Endothelial cell of umbilical vein (primary cell): Measurements from ENCODE around the gene MPP3.

Experiments used
- CTCF ChIP-seq, 2 donors: IDR thresholded peaks; 1 replicate in 1 of 2; 2 replicates in 1 of 2; pipeline ENCODE4 v1.5.1; 2011; ENCODE audit warnings: low read length in 2 of 2, mild to moderate bottlenecking in 2 of 2, moderate library complexity in 2 of 2, control low read depth in 1 of 2, inconsistent platforms in 1 of 2, low read depth in 1 of 2; ENCODE audit not compliant: insufficient read depth in 1 of 2; ENCODE audit errors: extremely low read depth in 1 of 2
- POLR2A ChIP-seq: IDR thresholded peaks from 2 replicates; pipeline ENCODE4 v1.6.1; 2012; ENCODE audit warnings: low read depth, mild to moderate bottlenecking, control low read depth, low read length
- POLR2AphosphoS5 ChIP-seq: IDR thresholded peaks from 2 replicates; pipeline ENCODE4 v1.6.1; 2012; ENCODE audit warnings: low read depth, mild to moderate bottlenecking, control low read depth, low read length, moderate library complexity; ENCODE audit not compliant: insufficient read depth

- TF ChIP-seq POLR2AphosphoS5 (no peak), POLR2A (no peak), CTCF (IDR thresholded peaks at IDR 0.05; ENCODE audit: extremely low read depth in 1 of 2, insufficient read depth in 1 of 2, low read depth in 1 of 2, low read length in 2 of 2) (no peak)
Measured at GRCh38 chr17:43839670-43840108, 6.7 kb upstream of the MPP3 start.
